ENCODE measurements around the gene UROC1.
A peak's percentile ranks its signal among the peaks of the same experiment; 100 is the strongest.

Gene UROC1

DNA sequence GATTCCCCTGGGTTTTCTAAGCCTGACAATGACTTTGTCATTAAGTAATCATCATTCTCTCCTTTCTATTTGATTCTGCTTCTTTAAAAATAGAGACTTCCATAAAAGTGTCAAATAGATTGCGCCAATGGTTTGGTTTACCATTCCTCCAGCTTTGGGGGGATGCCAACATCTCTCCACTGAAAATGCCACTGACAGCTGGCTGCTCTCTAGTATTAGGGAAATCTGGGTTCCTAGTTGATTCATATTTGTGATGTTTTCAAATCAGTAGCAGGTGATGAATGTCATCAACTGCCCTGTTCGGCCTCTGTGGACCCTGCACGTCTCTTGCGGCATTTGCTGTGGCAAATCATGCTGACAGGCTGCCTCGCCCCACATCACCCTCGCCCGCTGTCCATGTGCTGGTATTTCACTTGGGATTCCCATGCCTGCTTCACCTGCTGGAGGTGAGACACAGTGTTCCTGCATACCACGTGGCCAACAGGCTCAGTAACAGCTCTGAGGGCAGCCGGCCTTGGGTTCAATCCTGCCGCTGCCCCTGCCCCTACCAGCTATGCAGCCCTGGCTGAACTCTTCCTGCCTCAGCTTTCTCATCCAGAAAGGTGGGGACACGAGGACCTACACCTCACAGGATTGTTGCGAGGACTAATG is 70.0 kb downstream of the UROC1 start:
- TF ChIP-seq, protein P1, sequence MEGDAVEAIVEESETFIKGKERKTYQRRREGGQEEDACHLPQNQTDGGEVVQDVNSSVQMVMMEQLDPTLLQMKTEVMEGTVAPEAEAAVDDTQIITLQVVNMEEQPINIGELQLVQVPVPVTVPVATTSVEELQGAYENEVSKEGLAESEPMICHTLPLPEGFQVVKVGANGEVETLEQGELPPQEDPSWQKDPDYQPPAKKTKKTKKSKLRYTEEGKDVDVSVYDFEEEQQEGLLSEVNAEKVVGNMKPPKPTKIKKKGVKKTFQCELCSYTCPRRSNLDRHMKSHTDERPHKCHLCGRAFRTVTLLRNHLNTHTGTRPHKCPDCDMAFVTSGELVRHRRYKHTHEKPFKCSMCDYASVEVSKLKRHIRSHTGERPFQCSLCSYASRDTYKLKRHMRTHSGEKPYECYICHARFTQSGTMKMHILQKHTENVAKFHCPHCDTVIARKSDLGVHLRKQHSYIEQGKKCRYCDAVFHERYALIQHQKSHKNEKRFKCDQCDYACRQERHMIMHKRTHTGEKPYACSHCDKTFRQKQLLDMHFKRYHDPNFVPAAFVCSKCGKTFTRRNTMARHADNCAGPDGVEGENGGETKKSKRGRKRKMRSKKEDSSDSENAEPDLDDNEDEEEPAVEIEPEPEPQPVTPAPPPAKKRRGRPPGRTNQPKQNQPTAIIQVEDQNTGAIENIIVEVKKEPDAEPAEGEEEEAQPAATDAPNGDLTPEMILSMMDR (IDR thresholded peaks at IDR 0.05; ENCODE audit: low read length, missing control alignments): no peak
- no peak overlapping the region for H3K4me3 ChIP-seq (replicated peaks; ENCODE audit: low read depth, low read length)
- DNase-seq (ENCODE audit: low read depth): no peak

DNA sequence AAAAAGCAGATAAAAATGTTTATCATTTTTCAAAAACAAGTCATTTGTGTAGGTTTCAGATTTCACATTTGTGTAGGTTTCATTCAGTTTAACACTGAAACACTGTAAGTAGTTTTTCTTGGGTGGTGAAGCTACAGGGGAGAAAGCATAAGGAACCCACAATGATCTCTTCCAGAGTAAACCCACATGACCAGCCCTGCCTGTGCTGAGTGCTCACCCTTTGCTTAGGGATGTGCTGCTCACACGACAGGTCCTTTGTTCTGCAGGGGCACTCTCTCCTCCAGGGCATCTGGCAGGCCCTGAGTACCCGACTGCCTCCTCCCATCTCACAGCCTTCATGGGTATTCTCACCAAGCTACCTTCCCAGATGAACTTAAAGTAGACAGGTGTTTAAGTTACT is 70.8 kb downstream of the UROC1 start:
- no peak overlapping the region for H3K4me3 ChIP-seq (replicated peaks; ENCODE audit: low read depth, low read length)
- DNase-seq (ENCODE audit: low read depth): no peak
- TF ChIP-seq, protein P1 (IDR thresholded peaks at IDR 0.05; ENCODE audit: low read length, missing control alignments): no peak

DNA sequence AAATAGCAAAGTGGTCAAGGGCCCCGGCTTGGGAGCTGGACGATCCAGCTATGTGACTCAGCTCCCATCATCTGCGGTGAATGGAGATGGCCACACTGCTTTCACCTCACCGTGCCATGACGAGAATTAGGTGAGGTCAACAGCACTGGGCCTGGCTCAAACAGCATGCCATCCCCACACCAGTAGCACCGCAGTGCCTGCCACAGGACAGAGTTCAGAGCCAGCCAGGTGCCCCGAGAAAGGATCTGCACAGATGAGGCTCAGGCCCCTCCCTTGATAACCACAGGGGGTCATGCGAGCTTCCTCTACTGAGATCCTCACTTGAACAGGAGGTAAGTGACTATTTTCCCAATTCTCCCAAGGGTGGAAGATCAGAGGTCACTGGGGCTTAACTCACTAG is 71.3 kb downstream of the UROC1 start:
- DNase-seq (ENCODE audit: low read depth): no peak
- H3K4me3 ChIP-seq (replicated peaks; ENCODE audit: low read depth, low read length): no peak overlapping the region
- TF ChIP-seq, protein P1 (IDR thresholded peaks at IDR 0.05; ENCODE audit: low read length, missing control alignments): no peak

DNA sequence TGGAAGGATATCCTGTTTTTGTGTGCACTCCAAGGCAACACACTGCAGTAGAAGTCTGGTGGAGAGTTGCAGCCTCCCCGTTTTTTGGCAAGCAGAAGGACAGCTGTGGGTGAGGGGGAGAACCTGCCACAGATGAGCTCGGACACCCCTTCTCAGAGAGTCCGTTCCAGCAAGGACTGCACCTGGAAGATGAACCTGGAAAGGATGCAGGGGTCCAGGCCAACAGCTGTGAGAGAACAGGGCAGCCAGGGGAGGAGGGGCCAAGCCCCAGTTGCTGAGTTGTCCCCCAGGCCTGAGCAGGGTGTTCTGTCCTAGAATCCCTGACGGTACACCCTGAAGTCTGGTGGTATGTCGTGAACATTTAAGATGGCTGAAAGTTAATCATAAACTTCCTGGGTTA is 72.1 kb downstream of the UROC1 start:
- TF ChIP-seq, protein P1 (IDR thresholded peaks at IDR 0.05; ENCODE audit: low read length, missing control alignments): no peak
- no peak overlapping the region for H3K4me3 ChIP-seq (replicated peaks; ENCODE audit: low read depth, low read length)
- no peak for DNase-seq (ENCODE audit: low read depth)

DNA sequence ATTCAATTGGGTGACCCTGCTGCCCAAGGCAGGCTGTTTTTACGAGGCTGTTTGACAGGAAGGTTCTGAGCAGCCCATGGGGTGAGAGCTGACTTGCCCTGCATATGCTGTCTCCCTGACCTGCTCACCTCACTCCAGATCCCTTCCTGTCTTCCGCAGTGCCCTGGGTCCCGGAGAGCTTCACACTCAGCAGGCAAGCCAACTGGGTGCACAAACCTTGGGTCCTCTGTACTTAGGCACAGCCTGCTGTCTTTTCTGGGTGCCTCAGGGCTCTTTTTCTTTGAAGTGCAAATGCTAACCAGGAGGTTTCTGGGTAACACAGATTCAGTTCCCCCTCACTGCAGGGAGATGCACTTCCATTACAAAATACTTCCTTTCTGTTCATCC is 74.7 kb downstream of the UROC1 start:
- no peak overlapping the region for H3K4me3 ChIP-seq (replicated peaks; ENCODE audit: low read depth, low read length)
- no peak for DNase-seq (ENCODE audit: low read depth)
- TF ChIP-seq, protein P1 (IDR thresholded peaks at IDR 0.05; ENCODE audit: low read length, missing control alignments): no peak

DNA sequence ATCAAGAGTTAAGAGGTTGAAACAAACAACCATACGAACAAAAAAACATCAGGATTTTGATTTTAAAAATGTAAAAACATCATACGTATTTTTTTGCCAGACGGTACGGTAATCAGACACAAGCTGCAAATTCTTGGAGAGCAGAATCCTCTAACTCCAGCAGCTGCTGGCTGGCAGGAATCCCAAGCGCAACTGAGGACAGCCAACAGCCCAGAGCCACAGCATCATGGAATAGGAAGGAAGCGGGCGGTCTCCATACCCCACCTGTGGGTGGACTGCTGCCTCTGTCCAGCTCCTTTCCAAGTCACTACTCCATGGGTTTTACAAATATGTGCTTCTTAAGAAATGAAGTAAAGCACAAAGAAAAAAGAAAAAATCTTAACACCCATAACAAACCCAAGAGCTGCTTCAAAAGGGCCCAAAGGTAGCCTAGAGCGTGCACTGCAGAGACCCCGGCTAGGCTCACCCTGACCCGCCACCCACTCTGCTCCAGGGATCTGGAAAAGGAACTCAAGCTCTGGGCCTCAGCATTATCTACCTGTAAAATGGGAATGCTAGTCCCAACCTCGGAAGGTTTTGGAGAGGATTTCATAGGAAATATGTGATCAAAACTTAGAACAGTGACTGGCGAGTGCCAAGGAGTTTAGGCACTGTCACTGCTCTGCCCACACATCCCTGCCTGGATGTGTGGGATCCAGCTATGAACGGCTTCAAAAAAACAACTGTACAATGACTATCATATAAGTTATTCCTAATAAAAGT is 75.3 kb downstream of the UROC1 start:
- TF ChIP-seq, protein P1 (IDR thresholded peaks at IDR 0.05; ENCODE audit: low read length, missing control alignments): no peak
- no peak overlapping the region for H3K4me3 ChIP-seq (replicated peaks; ENCODE audit: low read depth, low read length)

More for the DNA sequence above, 75.3 kb downstream of the UROC1 start:
- DNase-seq (ENCODE audit: low read depth): peak; percentile 8

Data from fibroblast of pulmonary artery (primary cell).